Nephron (organoid): Measurements from ENCODE around the gene ASB17.

Experiments
- H3K27ac Mint-ChIP-seq, 3 experiments: 2 replicates each; pipeline ENCODE4 v1.8.0; 2020; ENCODE audit warnings: mixed read lengths in 3 of 3, mild to moderate bottlenecking in 2 of 3, moderate library complexity in 1 of 3
- H3K27me3 Mint-ChIP-seq: 2 replicates; pipeline ENCODE4 v1.8.0; 2021; ENCODE audit warnings: low read depth, mild to moderate bottlenecking, moderate library complexity, mixed read lengths
- H3K36me3 Mint-ChIP-seq: 2 replicates; pipeline ENCODE4 v1.8.0; 2020; ENCODE audit warnings: low read depth, mixed read lengths
- H3K4me1 Mint-ChIP-seq: 2 replicates; pipeline ENCODE4 v1.8.0; 2020; ENCODE audit warnings: mixed read lengths
- H3K4me3 Mint-ChIP-seq, 3 experiments: 2 replicates each; pipeline ENCODE4 v1.8.0; 2020; ENCODE audit warnings: mild to moderate bottlenecking in 3 of 3, mixed read lengths in 3 of 3, moderate library complexity in 2 of 3
- H3K9me3 Mint-ChIP-seq: 2 replicates; pipeline ENCODE4 v1.8.0; 2020; ENCODE audit warnings: mixed read lengths
- CTCF ChIP-seq, 3 experiments: fragments of 200-600 bp; sonication (generic); IDR thresholded peaks; one replicate each; pipeline ENCODE4 v1.5.0; 2021; ENCODE audit warnings: antibody characterized with exemption in 3 of 3; ENCODE audit not compliant: unreplicated experiment in 3 of 3

The ASB17 gene

GRCh38 chr1:75932304-75932703, at the start of gene ASB17:
Gene ASB17, minus strand, starts transcription at chr1:75932404. Its CDS starts 113 bp downstream, at chr1:75932291.
- H3K4me1 Mint-ChIP-seq = peaks cover 10% of the 10 kb centered on the region
- no peak for TF ChIP-seq CTCF (IDR thresholded peaks at IDR 0.05; ENCODE audit: unreplicated experiment in 3 of 3)
- no peak within 1 kb of the TSS for H3K4me3 Mint-ChIP-seq
- H3K27ac Mint-ChIP-seq = no peak within 1 kb of the TSS
- no peaks in the 10 kb centered on the region for H3K9me3 Mint-ChIP-seq
- no peaks in the 10 kb centered on the region for H3K36me3 Mint-ChIP-seq
- H3K27me3 Mint-ChIP-seq = no peaks in the 10 kb centered on the region

GRCh38 chr1:75980972-75981897, 49.0 kb upstream of the ASB17 start:
- H3K9me3 Mint-ChIP-seq = peaks cover 15% of the 10 kb centered on the region
- H3K36me3 Mint-ChIP-seq = no peaks in the 10 kb centered on the region
- H3K27me3 Mint-ChIP-seq = no peaks in the 10 kb centered on the region
- H3K4me1 Mint-ChIP-seq = no peaks in the 10 kb centered on the region
- no peak for TF ChIP-seq CTCF (IDR thresholded peaks at IDR 0.05; ENCODE audit: unreplicated experiment in 3 of 3)
- H3K27ac Mint-ChIP-seq = no peak overlapping the region
- no peak overlapping the region for H3K4me3 Mint-ChIP-seq

- Mint-ChIP-seq H3K27me3 (no peaks in the 10 kb centered on the region), H3K9me3 (no peaks in the 10 kb centered on the region), H3K4me1 (no peaks in the 10 kb centered on the region), H3K27ac (no peak overlapping the region), H3K36me3 (no peaks in the 10 kb centered on the region), H3K4me3 (no peak overlapping the region)
- TF ChIP-seq CTCF (IDR thresholded peaks at IDR 0.05; ENCODE audit: unreplicated experiment in 3 of 3) = no peak
Observed at GRCh38 chr1:75970631-75971030, 38.4 kb upstream of the ASB17 start.

GRCh38 chr1:75969550-75969949, 37.3 kb upstream of the ASB17 start:
- no peak for TF ChIP-seq CTCF (IDR thresholded peaks at IDR 0.05; ENCODE audit: unreplicated experiment in 3 of 3)
- Mint-ChIP-seq H3K4me3 (no peak overlapping the region), H3K9me3 (no peaks in the 10 kb centered on the region), H3K27me3 (no peaks in the 10 kb centered on the region), H3K27ac (no peak overlapping the region), H3K36me3 (no peaks in the 10 kb centered on the region), H3K4me1 (no peaks in the 10 kb centered on the region)

GRCh38 chr1:75967719-75968118, 35.5 kb upstream of the ASB17 start:
- no peaks in the 10 kb centered on the region for H3K27me3 Mint-ChIP-seq
- TF ChIP-seq CTCF (IDR thresholded peaks at IDR 0.05; ENCODE audit: unreplicated experiment in 3 of 3) = no peak
- no peaks in the 10 kb centered on the region for H3K36me3 Mint-ChIP-seq
- H3K27ac Mint-ChIP-seq = no peak overlapping the region
- H3K4me1 Mint-ChIP-seq = no peaks in the 10 kb centered on the region
- H3K9me3 Mint-ChIP-seq = no peaks in the 10 kb centered on the region
- H3K4me3 Mint-ChIP-seq = no peak overlapping the region
